ENCODE data around the gene IRF4.
"Not testable (repeated sequence)": the region's sequence is repeated elsewhere in the genome, so short reads cannot be mapped to it uniquely, and the experiment has no call there.

Gene IRF4

GRCh38 chr6:367891-368630 lies 23.5 kb upstream of the IRF4 start:
- Mint-ChIP-seq H3K27ac (no peak overlapping the region), H3K27me3 (peaks cover 10% of the 10 kb centered on the region), H3K4me1 (peaks cover 8% of the 10 kb centered on the region), H3K36me3 (ENCODE audit: low read depth) (no peaks in the 10 kb centered on the region), H3K9me3 (peaks cover 17% of the 10 kb centered on the region), H3K4me3 (no peak overlapping the region)
- ATAC-seq (no peak), DNase-seq (no peak)

- H3K4me3 Mint-ChIP-seq, result no peak overlapping the region
- no peak overlapping the region for H3K27ac Mint-ChIP-seq
- DNase-seq (no peak), ATAC-seq (no peak)
- peaks cover 8% of the 10 kb centered on the region for H3K4me1 Mint-ChIP-seq
- peaks cover 20% of the 10 kb centered on the region for H3K27me3 Mint-ChIP-seq
- H3K36me3 Mint-ChIP-seq (ENCODE audit: low read depth), result no peaks in the 10 kb centered on the region
- H3K9me3 Mint-ChIP-seq, result peaks cover 7% of the 10 kb centered on the region
Measured at GRCh38 chr6:369559-370431, 21.8 kb upstream of the IRF4 start.

- H3K27me3 Mint-ChIP-seq, result peaks cover 24% of the 10 kb centered on the region
Measured at GRCh38 chr6:370555-370954, 21.0 kb upstream of the IRF4 start.

GRCh38 chr6:371851-372250 lies 19.7 kb upstream of the IRF4 start:
- not testable (repeated sequence) for ATAC-seq; H3K36me3 Mint-ChIP-seq (ENCODE audit: low read depth); H3K27ac Mint-ChIP-seq; DNase-seq; H3K4me1 Mint-ChIP-seq; H3K9me3 Mint-ChIP-seq; H3K4me3 Mint-ChIP-seq
- H3K27me3 Mint-ChIP-seq, result peaks cover 29% of the 10 kb centered on the region

More at GRCh38 chr6:370555-370954, 21.0 kb upstream of the IRF4 start:
- Mint-ChIP-seq H3K4me1 (peaks cover 6% of the 10 kb centered on the region), H3K27ac (no peak overlapping the region), H3K9me3 (peaks cover 5% of the 10 kb centered on the region), H3K4me3 (no peak overlapping the region), H3K36me3 (ENCODE audit: low read depth) (no peaks in the 10 kb centered on the region)
- DNase-seq (no peak), ATAC-seq (no peak)

- H3K27ac Mint-ChIP-seq, result no peak overlapping the region
- peaks cover 4% of the 10 kb centered on the region for H3K9me3 Mint-ChIP-seq
- H3K4me1 Mint-ChIP-seq, result peaks cover 12% of the 10 kb centered on the region
- ATAC-seq (no peak), DNase-seq (no peak)
- H3K36me3 Mint-ChIP-seq (ENCODE audit: low read depth), result no peaks in the 10 kb centered on the region
- peaks cover 29% of the 10 kb centered on the region for H3K27me3 Mint-ChIP-seq
- no peak overlapping the region for H3K4me3 Mint-ChIP-seq
Measured at GRCh38 chr6:372336-372911, 19.1 kb upstream of the IRF4 start.

GRCh38 chr6:373031-373430 lies 18.5 kb upstream of the IRF4 start:
- no peak for ATAC-seq
- Mint-ChIP-seq H3K9me3 (peaks cover 4% of the 10 kb centered on the region), H3K27me3 (peaks cover 31% of the 10 kb centered on the region), H3K36me3 (ENCODE audit: low read depth) (no peaks in the 10 kb centered on the region), H3K27ac (no peak overlapping the region), H3K4me1 (peaks cover 16% of the 10 kb centered on the region), H3K4me3 (no peak overlapping the region)
- DNase-seq, result no peak

- Mint-ChIP-seq H3K36me3 (ENCODE audit: low read depth) (no peaks in the 10 kb centered on the region), H3K9me3 (peaks cover 4% of the 10 kb centered on the region), H3K27me3 (peaks cover 36% of the 10 kb centered on the region), H3K27ac (no peak overlapping the region), H3K4me3 (no peak overlapping the region), H3K4me1 (peaks cover 21% of the 10 kb centered on the region)
- ATAC-seq (no peak), DNase-seq (no peak)
Measured at GRCh38 chr6:373773-374724, 17.5 kb upstream of the IRF4 start.

- no peak for ATAC-seq
- H3K27ac Mint-ChIP-seq, result no peak overlapping the region
- peaks cover 4% of the 10 kb centered on the region for H3K9me3 Mint-ChIP-seq
- no peaks in the 10 kb centered on the region for H3K36me3 Mint-ChIP-seq (ENCODE audit: low read depth)
- H3K4me3 Mint-ChIP-seq, result no peak overlapping the region
- DNase-seq, result no peak
- peaks cover 23% of the 10 kb centered on the region for H3K4me1 Mint-ChIP-seq
- peaks cover 36% of the 10 kb centered on the region for H3K27me3 Mint-ChIP-seq
Measured at GRCh38 chr6:374956-375355, 16.6 kb upstream of the IRF4 start.

GRCh38 chr6:376827-377640 lies 14.5 kb upstream of the IRF4 start:
- H3K27ac Mint-ChIP-seq, result no peak overlapping the region
- peaks cover 27% of the 10 kb centered on the region for H3K4me1 Mint-ChIP-seq
- H3K4me3 Mint-ChIP-seq, result no peak overlapping the region
- H3K9me3 Mint-ChIP-seq, result no peaks in the 10 kb centered on the region
- H3K36me3 Mint-ChIP-seq (ENCODE audit: low read depth), result no peaks in the 10 kb centered on the region
- peaks cover 42% of the 10 kb centered on the region for H3K27me3 Mint-ChIP-seq
- ATAC-seq (no peak), DNase-seq (no peak)

GRCh38 chr6:377641-378020 lies 13.9 kb upstream of the IRF4 start:
- Mint-ChIP-seq H3K4me1 (peaks cover 26% of the 10 kb centered on the region), H3K27me3 (peaks cover 43% of the 10 kb centered on the region)
- ATAC-seq; H3K27ac Mint-ChIP-seq; H3K4me3 Mint-ChIP-seq; H3K9me3 Mint-ChIP-seq; H3K36me3 Mint-ChIP-seq (ENCODE audit: low read depth); DNase-seq: not testable (repeated sequence)

- peaks cover 37% of the 10 kb centered on the region for H3K27me3 Mint-ChIP-seq
- H3K4me3 Mint-ChIP-seq, result no peak overlapping the region
- ATAC-seq (no peak), DNase-seq (no peak)
- H3K36me3 Mint-ChIP-seq (ENCODE audit: low read depth), result no peaks in the 10 kb centered on the region
- H3K4me1 Mint-ChIP-seq, result peaks cover 22% of the 10 kb centered on the region
- H3K27ac Mint-ChIP-seq, result no peak overlapping the region
- no peaks in the 10 kb centered on the region for H3K9me3 Mint-ChIP-seq
Measured at GRCh38 chr6:378090-378957, 13.2 kb upstream of the IRF4 start.

GRCh38 chr6:378958-379409 lies 12.6 kb upstream of the IRF4 start:
- peak; percentile 13 for ATAC-seq
- no peak overlapping the region for H3K27ac Mint-ChIP-seq
- H3K4me3 Mint-ChIP-seq, result no peak overlapping the region

More at GRCh38 chr6:378958-379409, 12.6 kb upstream of the IRF4 start:
- peaks cover 33% of the 10 kb centered on the region for H3K27me3 Mint-ChIP-seq
- H3K9me3 Mint-ChIP-seq, result no peaks in the 10 kb centered on the region
- H3K4me1 Mint-ChIP-seq, result peaks cover 22% of the 10 kb centered on the region
- H3K36me3 Mint-ChIP-seq (ENCODE audit: low read depth), result no peaks in the 10 kb centered on the region
- no peak for DNase-seq
